ENCODE data around the gene MAGEB6.
"Not testable (repeated sequence)": the region's sequence is repeated elsewhere in the genome, so short reads cannot be mapped to it uniquely, and the experiment has no call there.

The MAGEB6 gene, protein sequence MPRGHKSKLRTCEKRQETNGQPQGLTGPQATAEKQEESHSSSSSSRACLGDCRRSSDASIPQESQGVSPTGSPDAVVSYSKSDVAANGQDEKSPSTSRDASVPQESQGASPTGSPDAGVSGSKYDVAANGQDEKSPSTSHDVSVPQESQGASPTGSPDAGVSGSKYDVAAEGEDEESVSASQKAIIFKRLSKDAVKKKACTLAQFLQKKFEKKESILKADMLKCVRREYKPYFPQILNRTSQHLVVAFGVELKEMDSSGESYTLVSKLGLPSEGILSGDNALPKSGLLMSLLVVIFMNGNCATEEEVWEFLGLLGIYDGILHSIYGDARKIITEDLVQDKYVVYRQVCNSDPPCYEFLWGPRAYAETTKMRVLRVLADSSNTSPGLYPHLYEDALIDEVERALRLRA

DNA sequence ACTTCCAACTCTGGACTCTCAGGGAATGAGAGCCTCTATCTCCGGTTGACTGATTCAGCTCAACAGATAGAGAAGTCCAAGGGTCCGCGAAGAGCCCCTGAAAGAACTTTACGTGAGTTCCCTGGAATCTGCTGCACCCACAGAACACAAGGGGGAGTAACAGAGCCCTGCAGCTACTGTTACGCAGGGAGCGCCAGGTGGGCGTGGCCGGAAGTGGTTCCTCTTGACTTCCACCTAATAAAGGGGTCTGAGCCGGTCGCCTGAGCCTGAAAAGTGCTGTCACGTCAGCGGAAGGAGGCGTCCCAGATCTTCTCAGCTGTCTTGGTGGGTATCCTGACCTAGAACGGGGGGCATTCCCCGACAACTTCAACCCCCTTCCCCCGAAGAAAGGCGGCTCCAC is at the start of gene MAGEB6:
Gene MAGEB6 (plus strand): TSS at position 237 of the 400 bp plus-strand sequence. CDS start 1,407 bp downstream, outside the sequence.
- no peak for DNase-seq

DNA sequence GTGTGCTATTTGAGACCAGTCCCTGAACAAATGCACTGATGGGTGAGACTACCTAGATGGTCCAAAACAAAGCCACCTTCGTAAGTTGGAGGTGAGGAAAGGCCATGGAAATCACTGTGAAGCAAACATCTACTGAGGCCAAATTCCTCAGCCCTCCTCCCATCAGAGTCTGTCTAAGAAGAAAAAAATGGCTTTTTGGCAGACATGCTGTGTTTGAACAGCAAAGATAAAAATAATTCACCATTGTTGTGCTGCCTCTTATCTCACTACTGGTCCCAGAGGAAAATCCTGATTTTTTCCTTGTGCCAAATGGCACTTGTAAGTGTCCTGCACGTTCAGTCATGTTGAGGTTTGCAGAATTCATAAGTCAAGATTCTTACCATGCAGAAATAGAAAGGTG is 46.2 kb upstream of the MAGEB6 start:
- no peak for DNase-seq

DNA sequence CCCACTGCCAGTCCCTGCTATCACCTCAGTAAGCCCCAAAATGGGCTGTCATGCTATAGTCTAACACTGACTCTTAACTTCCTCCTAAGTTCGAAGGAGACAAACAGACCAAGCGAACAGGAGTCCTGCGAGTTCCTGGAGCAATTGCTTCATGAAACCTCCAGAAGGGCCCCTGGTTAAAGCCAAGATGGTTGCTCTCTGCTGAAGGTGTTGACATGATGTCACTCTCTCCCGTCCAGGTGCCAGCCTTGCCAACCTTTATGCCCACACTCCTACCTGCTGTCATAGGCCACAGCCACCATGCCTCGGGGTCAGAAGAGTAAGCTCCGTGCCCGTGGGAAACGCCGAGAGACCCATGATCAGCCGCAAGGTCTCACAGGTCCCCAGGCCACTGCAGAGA is 31.9 kb upstream of the MAGEB6 start, which contains the start of gene MAGEB6B:
Gene MAGEB6B (plus strand): TSS at position 301 of the 400 bp plus-strand sequence. CDS start 0 bp downstream, at position 301.
- DNase-seq = no peak

DNA sequence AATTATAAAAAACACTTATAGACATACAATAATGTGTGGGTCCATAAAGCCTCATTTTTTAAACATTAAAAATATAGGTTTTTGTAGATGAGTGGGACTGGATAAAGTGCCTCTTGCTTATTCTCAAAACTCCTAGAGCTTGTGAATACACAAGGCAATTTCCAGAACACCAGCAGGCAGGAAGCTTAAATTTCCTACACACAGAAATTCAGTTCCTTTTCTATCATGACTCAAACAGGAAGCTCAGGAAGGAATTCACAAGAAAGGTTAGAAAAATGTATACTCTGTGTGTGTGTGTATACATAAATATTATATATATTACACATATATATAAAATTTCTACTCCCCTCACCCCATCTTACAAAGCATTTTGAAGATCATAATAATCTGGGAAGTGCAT is 11.3 kb downstream of the MAGEB6 start:
- no peak for DNase-seq

DNA sequence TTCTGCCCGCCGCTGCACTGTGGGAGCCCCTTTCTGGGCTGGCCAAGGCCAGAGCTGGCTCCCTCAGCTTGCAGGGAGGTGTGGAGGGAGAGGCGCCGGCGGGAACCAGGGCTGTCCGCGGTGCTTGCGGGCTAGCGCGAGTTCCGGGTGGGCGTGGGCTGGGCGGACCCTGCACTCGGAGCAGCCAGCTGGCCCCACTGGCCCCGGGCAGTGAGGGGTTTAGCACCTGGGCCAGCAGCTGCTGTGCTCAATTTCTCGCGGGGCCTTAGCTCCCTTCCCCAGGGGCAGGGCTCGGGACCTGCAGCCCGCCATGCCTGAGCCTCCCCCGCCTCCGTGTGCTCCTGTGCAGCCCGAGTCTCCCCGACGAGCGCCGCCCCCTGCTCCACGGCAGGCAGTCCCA is 12.5 kb downstream of the MAGEB6 start:
- DNase-seq = not testable (repeated sequence)

DNA sequence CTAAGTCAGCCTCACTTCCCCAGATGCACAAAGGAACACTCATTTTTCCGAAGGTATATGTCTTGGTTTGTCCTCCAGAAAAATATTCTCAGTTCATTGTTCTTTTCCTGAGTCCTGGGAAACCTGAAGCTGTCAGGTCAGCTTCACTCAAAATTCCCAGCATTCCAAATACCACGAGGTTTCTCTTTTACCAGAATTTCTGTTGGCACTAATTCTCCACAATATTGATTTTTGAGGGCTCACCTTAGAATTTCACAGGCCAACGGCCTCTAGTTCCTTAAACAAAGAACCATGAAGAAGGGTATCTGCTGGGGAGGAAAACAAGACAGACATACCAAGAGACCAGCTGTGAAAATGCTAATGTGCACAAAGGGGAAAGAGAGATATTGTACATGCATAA is 15.8 kb downstream of the MAGEB6 start:
- DNase-seq = no peak

DNA sequence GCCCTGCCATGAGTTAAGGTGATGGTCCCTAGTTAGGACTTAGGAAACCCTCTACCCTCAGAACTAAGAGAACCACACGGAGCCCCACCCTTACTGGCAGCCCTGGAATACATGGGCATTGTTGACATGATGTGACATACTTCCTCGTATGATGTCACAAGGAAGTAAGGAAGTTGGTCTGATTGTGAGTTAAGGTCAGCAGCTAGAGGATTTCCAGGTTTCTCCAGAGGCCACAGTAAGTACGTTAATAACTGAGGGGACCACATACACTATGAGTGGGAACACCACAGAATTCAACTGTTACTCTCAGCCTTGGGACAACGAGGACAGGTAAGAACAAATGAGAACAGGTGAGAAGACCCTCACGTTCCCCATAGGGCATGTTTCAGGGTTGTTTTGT is 23.6 kb downstream of the MAGEB6 start, which contains the start of gene MAGEB5:
Gene MAGEB5 (plus strand): TSS at position 301 of the 400 bp plus-strand sequence. CDS start 1,133 bp downstream, outside the sequence.
- no peak for DNase-seq

DNA sequence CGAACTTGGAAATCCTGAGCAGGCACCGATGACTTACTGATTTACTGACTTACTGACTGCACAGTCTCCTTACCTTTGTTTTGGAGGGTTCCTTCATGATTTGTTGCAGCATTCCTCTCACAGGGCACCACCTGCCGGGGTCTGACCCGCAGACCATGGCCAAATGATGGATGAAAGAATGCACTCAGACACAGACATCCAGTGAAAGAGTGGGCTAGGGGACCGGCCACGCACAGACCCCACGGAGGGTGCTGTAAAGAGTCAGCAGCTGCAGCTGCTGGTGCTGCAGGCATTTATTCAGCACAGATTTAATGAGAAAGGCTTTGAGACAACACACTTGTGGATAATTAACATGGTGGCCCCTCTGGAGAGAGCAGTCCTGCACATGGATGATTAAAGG is 27.1 kb downstream of the MAGEB6 start:
- no peak for DNase-seq

DNA sequence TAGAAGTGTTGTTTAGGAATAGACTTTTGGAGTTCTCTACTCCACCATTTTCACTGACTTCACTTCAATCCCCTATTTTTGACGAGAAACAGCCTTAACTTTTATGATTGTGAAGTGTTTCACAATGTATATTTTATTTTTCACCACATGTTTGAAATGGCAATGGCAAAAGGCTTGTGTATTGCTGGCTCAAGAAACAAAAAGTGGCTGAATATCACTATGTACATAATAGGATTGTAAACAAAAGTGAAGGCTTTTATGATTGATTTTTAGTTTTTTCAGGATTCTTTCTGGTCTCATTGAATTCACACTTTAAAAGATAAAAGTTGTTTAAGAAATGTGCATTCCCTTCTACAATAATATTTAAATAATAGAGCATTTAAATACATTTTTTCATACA is 41.9 kb downstream of the MAGEB6 start:
- no peak for DNase-seq

Data from NCI-H526 treated with DMSO at 0.1 percent for 48 hours (cell line).